HG03097 (cell line): ENCODE results near the gene SDK1.

Experiments
- ATAC-seq: cut with Tn5 transposase; IDR thresholded peaks from one replicate; pipeline ENCODE4 v1.9.1; 2021; ENCODE audit not compliant: unreplicated experiment, low FRiP score

The SDK1 gene

DNA sequence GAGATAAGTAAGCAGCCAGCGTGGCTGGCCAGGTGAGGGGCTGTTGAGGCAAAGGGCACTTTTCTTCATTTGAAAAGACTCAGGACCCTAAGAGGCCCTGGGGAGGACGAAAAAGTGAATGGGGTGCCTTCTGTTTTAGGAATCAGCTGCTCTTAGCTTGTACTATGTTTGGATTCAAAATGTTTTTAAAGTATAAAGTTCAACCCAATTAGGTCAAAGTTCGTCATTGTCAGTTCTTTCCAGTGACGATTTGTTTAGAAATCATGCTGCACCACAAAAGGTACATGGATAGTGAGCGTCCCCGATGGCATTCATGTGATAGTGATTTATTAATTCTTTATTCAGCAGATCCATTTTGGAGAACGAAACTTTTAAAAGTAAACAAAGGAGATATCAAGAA is 338.2 kb downstream of the SDK1 start:
- no peak for ATAC-seq

DNA sequence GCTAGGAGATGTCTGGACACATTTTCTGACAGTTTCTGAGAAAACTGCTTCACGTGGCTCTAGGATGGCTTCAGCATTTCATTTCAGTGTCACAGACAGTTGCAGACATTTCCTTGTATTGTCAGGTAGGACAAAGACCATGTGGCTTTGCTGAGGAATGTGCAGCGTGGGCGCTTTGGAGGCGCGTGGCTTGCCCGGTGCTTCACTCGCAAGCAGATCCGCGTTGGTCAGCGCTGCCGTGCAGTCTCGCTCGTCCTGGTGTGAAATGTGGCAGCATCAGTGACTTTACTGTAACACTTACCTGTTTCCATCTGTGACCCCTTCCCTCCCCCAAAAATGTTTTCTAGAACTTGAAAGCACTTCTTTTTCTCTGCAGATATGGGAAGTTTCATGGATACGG is 340.5 kb downstream of the SDK1 start:
- no peak for ATAC-seq

DNA sequence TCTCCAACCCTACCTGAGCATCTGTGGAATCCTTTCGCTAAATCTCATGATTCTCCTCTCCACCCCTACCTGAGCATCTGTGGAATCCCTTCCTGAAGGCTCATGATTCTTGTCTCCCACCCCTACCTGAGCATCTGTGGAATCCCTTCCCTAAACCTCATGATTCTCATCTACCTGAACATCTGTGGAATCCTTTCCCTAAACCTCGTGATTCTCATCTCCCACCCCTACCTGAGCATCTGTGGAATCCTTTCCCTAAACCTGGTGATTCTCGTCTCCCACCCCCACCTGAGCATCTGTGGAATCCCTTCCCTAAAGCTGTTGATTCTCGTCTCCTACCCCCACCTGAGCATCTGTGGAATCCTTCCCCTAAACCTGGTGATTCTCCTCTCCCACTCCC is 342.0 kb downstream of the SDK1 start:
- no peak for ATAC-seq

DNA sequence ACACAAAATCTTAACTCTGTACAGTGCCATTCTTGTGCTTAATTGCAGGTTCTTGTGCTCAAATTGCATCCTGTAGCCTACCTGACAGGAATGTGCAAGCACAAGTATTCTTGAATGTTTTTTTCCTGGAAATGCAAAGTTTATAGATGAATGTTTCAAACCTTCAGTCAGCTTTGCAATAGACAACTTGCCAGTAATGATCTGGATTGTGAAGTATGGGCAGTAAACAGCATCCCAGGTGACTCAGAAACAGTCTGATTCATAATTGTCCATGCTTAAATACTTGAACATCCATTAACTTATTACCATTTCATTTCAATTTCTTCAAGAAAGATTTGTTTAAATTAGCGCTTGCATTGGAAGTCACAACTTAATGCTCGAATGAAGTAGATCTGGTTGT is 347.2 kb downstream of the SDK1 start:
- no peak for ATAC-seq

DNA sequence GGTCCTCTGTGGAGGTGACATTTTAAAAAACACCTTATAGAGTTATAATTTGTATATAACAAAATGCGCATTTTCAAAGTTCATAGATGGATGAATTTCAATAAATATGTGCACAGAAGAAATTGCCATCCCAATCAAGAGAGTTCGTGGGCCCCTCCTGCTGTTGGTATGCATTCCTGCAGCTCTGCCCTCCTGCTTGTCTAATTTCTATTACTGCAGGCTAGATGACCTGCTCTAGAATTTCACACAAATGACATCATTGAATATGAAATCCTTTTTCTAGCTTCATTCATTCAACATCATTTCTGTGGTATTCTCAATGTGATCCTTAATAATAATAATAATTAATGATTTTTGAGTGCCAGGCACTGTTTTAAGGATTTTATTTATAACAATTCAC is 348.2 kb downstream of the SDK1 start:
- no peak for ATAC-seq

DNA sequence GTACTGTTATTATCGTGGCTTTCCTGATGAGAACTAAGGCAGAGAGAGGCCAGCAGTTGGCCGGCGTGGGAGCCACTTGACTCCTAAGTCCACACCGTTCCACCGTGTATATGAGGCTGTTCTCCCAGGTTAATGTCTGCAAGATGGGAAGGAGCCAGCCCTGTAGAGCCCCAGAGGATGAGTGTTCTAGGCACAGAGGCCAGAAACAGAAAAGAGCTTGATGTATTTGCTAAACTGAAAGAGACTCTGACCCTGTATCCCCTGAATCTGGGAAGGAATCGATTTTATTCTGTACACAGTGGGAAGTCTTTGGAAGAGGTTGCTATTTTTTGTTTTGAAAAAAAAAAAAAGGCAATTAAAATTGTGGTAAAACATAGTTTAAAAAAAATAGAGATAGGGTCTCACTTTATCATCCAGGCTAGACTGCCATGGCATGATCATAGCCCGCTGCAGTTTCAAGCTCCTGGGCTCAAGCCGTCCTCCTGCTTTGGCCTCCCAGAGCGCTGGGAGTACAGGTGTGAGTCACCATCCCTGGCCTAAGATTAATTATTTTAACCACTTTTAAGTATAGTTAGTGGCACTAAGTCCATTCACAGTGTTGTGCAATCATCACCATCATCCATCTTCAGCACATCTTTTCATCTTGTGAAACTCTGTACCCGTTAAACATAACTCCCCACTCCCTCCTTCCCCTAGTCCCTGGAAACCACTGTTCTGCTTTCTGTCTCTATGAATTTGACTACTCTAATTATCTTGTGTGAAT is 348.8 kb downstream of the SDK1 start:
- no peak for ATAC-seq

DNA sequence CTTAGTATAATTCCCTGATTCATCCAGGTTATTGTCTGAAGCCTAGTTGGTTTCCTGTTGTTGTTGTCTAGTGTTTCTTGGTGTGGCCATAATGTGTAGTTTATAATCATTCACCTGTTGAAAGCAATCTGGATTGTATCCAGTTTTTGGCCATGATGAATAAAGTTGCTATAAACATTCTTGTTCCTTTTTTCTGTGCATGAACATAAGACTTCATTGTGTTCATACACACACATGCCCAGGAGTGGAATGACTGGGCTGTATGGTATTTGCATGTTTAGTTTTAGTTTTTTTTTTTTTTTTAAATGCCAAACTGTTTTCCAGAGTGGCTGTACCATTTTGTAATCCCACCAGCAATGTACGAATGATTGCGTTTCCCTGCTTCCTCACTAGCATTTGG is 349.8 kb downstream of the SDK1 start:
- no peak for ATAC-seq

DNA sequence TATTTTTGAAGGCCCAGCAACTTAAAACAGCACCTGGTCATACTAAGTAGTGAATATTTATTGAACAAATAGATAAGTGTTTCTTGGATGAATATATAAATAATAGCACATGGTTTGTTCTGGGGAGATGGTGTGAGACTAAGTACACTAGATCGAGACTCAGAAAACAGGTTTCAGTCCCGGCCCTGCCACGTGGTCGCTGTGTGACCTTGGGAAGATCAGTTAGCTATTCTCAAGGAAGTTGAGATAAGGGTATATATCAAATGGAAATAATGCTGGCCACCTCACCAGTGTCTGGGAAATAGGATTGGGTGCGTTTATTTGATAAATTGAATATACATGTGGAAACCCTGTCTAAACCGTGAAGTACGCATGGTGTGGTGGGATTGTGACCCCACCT is 354.6 kb downstream of the SDK1 start:
- ATAC-seq = no peak

DNA sequence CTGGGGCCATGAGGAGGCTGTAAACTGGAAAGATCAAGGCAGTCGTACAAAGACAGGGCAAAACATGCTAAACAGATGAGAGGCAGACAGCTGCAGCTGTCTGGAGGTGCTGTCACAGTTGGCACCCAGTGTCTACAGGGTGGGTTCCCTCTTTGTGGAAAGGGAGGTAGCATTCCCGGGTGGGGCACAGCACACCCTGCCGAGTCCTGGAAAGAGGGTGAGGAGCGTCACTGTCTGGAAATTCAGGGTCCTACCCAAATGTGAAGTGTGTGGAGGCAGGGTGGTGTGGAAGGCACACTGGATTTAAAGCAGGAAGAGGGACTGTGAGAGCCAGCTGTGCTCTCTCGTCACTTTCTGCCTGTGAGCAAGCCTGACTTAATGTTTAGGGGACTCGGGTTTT is 356.2 kb downstream of the SDK1 start:
- no peak for ATAC-seq

DNA sequence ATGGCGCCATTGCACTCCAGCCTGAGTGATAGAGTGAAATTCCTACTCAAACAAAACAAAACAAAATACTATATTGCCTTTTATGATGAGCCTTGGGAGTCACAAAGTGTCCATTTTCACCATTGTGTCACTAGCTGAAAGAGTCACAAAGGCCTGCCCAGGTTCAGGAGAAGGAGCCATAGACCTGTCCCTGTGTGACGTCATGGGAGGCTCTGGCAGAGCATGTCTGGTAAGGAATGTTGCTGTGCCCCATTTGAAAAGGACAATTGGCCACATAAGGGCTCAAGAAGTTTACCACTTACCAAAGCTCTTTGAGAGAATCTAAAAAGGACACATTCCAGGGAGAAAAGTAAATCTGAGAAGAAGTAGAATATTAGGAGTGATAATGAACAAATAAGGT is 367.7 kb downstream of the SDK1 start:
- ATAC-seq = no peak

DNA sequence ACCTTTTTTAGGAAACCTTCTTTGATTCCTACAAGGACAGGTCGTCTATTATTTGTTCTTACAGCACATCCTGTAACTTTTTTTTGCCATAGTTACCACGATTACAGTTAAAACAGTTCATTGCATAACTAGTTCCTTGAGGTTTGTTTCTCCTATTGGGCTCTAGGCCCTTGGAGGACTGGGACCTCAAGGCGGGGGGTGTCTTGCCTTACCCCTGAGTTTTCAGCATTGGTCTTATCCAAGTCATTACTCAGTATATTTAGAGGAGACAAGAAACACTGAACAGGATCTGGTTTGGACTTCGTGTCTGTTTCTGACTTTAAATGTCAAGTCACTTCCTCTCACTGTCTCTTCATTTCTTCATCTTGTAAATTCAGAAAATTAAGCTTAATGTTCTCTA is 369.8 kb downstream of the SDK1 start:
- no peak for ATAC-seq

DNA sequence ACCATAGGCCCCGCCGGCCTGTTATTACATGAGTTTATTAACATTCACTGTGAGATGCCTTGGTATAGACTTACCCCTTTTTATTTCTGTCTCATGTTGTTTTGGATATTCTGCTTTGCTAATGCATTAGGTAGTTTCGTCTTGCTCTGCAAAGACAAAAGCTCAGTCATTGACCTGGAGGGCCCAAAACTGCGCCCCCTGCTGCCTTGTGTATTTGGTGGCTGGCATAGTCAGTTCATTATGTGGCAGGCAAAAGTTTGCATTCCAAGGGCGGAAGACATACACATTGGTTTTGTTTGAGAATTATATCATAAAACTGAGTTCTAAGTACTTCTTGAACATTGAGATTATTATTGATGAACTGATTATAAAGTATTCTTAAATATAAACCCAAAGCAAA is 372.5 kb downstream of the SDK1 start:
- no peak for ATAC-seq

DNA sequence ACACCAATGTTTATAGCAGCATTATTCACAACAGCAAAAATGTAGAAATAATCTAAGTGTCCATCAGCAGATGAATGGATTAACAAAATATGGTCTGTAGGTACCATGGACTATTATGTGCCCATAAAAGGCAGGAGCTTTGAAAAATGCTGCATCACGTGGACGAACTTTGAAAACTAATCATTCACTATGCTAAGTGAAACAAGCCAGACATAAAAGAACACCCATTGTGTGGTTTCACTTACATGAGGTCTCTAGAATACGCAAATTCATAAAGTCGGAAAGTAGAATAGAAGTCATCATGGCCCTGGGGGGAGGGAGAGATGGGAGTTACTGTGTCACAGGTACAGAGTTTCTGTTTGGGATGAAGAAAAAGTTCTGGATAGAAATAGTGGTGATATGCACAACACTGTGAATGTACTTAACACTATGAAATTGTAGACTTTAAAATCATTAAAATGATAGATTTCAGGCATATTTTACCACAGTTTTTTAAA is 377.3 kb downstream of the SDK1 start:
- ATAC-seq = no peak

DNA sequence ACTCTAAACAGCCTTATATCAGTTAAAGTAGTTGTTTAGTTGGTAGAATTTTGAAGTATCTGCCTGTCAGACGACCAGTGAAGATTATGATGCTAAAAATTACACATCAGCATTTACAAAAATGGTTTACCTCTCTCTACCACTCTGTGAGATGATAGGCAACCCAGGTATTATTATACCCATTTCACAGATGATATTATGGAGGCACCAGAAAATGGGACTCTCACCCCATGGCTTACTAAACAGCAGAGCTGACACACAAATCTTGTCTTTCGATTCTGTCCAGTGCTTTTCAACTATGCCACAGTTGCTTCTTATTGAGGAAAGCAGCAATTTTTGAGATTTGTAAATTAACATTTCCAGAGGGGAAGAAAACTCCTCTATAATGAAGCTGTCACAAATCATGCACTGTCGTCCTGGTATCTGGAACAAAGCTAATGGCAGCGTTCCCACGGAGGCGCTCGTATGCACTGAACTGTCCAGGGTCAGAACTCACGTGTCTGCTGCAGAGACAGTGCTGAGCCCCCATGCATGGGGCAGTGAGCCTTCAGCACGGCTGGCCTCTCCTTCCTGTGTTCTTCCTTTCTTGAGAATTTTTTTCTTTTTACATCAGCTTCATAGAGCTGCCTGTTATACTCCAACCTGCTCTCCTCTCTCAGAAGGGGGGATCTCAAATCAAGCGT is 381.1 kb downstream of the SDK1 start:
- ATAC-seq = no peak

DNA sequence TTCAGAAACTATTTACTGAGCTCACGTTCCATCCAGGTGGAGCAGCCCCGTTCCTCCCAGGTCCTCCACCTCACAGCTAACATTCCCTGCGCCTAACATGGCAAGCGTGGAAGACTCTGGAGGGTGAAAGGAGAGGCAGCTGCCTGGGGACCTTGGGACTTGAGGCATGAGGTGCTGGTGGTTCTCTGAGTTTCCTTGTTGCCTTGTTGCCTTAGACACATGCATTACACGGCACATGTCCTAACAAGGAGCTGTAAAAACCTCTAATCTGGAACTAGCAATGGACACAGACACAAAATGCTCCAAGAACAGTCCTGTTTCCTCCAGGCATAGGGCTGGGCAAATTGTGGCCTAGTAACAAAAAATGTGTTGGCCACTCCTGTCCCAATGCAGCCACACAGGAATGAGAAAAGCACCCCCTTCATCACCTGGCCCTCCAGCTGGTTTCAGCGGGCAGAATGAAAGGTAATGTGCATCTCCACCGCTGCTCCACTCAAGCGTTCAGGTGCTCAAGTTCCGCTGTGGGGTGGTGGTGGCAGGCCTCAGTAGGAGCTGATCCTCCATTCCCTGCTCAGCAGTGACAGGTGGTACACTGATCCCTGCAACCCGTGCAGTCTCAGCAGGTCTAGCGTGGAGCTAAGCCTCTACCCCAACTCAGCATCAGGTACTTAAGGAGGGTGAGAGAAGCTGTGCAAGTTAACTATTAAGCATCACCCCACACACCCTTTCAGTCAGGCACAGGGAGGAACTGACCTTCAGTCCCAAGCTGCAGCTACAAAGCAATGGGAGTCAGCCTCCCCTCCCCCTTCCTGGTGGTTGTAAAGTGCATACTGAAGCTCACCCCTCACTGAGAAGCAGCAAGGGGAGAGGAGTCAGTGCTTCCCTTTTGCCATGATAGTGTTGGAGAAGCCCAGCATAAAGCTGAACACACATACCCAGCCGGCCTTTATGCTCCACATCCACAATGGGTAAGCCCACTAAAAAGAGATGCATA is 382.8 kb downstream of the SDK1 start:
- ATAC-seq = no peak

DNA sequence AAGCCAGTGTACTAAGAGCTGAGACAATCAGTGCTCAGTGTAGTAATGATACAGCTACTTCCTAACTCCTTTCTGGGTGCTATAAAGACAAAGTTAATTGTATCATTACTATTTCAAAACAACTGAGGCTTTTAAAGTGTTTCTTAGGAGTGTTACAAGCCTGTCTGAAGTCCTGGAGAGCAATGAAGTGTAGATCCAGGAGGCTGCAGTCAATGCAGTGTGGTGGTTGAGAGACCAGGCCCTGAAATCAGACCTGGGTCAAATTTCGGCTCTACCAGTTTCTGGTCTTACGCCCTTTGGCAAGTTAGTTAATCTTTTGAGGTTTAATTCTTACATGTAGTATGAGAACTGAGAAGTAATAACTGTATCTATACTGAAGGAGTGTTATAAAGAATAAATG is 387.0 kb downstream of the SDK1 start:
- no peak for ATAC-seq

DNA sequence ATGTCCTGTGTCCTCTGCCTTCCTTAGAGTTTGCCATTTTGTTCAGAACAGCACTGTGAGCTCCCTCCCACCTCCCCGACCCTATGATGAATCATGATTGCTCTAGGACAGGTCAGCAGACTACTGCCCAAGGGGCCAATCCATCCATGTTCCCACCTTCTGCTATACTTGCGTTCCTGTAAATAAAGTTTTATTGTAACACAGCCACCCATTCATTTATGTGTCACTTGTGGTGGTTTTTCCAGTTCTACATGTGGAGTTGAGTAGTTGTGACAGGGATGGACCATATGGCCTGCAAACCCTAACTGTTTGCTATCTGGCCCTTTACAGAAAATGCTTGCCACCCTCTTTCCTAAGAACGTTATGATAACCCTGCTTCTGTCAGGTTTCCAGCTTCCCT is 387.8 kb downstream of the SDK1 start:
- no peak for ATAC-seq

DNA sequence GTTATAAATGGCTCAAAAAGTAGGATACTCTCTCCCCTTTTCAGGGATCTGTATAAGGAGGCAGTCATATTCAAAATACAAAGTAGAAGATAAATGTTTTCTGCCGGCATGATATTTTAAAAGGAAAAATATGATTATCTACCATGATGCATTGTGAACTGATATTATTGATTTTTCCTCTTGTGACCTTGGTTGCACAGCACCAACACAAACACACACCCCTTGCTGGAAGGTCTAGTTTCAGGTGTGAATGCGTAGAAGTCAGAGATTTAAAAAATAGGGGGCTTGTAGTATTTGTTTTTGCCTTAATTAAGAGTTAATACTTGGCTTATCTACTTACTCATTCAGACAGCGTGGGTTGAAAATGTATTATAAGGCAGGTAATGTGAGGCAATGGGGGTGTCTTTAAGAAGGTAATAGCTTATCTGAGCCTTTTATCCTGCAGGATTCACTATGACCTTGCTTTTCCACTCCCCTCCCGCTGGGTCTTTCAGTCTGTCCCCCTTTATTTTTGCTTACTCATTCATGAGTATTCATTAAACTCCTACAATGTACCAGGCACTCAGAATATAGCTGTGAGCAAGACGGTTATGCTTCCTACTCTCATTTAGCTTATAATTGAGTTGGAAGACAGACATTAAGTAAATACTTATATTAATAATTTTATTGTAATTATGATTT is 390.6 kb downstream of the SDK1 start:
- ATAC-seq = no peak

DNA sequence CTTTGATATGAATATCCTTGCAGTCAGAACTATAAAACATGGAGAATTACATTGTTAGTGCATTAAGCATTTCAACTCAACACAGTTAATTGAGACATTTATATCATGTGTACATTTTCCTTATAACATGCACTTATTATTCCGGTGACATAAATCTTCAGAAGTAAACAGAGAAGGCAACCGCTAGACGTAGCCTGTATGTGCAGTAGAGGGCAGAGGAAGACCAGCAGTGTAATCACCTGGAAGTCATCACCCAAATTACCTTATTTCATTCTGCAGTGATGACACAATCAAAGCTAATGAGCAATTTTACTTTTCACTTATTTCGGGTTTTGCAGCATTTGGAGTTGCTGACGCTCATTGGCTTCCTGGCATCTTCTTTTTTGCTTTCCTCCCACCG is 394.6 kb downstream of the SDK1 start:
- no peak for ATAC-seq

DNA sequence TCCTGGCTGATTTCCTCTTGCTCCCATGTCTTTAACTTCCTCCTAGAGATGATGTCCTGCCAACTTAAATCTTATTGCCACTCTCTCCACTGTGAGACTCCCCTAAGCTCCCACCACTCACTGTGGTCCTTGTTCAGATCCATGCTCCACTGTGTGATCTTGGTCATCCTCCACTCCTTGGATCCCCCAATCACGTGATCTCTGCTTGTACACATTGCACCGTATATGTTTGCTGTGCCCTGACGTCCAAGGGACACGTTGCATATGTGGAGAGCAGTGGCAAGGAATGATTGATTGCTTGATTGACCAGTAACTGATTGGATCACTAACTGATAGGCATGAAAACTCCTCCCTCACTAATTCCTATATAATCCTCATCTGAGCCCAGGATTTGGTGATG is 395.1 kb downstream of the SDK1 start:
- ATAC-seq = no peak

DNA sequence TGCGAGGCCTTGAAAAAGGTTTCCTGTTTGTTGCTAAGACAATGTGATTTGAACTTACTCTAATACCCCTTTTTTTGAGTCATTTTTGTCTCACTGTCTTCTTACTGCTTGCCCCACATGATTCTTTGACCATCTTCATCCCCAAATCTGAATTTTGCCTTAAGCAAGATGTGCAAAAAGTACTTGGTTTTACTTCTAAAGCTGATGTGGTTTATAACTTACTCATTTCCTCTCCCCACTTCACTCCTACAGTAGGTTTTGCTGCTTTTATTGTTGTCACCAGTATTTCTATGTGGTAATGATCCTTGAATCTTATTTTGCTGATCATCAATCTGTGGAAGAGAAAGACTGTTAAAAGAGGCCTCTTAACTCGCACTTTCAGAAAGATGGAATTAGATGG is 396.4 kb downstream of the SDK1 start:
- ATAC-seq = no peak
